HG03354 (cell line): Measurements from ENCODE around the gene EXOC3.

Source experiments
- ATAC-seq: cut with Tn5 transposase; IDR thresholded peaks from one replicate; pipeline ENCODE4 v1.9.1; 2021; ENCODE audit warnings: mild to moderate bottlenecking; ENCODE audit not compliant: unreplicated experiment, poor library complexity, severe bottlenecking

The EXOC3 gene

DNA sequence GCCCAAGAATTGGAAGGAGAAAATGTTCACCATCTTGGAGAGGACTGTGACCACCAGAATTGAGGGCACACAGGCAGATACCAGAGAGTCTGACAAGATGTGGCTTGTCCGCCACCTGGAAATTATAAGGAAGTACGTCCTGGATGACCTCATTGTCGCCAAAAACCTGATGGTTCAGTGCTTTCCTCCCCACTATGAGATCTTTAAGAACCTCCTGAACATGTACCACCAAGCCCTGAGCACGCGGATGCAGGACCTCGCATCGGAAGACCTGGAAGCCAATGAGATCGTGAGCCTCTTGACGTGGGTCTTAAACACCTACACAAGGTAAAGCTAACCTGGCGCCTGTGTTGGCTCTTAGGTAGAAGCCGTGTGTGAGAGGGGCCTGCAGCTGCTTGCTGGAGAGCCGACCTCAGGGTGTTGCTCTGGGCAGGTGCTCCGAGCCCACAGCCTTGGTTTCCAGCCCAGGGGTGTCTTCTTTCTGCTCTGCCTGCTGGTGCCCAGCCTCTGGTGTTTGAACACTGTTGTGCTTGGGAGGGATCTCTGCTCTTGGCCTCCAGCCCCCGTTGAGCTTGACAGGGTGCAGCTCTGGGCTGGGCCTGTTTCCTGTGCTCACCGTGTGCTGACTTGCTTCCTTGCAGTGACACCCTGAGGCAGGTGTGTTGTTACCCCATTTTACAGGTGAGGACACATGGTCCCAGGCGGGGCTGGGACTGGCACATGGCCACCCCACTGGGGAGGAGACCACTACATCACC is 10.9 kb downstream of the EXOC3 start:
- no peak for ATAC-seq

DNA sequence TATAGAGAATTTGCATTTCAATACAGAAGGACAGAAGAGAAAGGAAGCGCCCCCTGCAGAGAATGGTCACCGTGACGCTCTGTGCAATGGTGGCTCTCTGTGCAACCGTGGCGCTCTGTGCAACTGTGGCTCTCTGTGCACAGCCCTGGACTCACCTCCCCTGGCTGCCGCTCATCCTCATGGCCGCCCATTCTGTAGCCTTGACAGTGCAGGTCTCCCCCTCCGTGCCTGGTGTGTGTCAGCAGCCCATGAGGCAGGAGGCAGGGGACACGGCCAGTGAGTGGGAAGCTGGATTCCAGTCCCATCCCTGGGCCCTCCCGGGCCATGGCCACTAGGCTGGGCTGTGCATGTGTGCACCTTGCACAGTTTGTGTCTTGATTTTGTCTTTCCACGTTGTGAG is 12.0 kb downstream of the EXOC3 start:
- no peak for ATAC-seq

DNA sequence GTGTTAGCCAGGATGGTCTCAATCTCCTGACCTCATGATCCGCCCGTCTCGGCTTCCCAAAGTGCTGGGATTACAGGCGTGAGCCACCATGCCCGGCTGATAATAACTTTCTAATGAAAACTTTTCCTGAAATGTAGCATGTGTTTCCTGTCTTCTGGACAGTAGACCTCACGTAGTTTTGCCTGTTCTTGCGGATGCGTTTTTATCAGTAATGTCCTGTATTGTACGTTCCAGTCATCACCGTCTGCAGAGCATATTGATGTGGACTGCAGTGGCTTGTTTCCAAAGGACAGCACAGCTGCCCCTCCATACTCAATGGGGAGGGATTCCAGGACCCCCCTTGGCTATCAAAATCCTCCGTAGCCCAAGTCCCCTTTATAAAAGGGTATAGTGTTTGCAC is 12.8 kb downstream of the EXOC3 start:
- no peak for ATAC-seq

DNA sequence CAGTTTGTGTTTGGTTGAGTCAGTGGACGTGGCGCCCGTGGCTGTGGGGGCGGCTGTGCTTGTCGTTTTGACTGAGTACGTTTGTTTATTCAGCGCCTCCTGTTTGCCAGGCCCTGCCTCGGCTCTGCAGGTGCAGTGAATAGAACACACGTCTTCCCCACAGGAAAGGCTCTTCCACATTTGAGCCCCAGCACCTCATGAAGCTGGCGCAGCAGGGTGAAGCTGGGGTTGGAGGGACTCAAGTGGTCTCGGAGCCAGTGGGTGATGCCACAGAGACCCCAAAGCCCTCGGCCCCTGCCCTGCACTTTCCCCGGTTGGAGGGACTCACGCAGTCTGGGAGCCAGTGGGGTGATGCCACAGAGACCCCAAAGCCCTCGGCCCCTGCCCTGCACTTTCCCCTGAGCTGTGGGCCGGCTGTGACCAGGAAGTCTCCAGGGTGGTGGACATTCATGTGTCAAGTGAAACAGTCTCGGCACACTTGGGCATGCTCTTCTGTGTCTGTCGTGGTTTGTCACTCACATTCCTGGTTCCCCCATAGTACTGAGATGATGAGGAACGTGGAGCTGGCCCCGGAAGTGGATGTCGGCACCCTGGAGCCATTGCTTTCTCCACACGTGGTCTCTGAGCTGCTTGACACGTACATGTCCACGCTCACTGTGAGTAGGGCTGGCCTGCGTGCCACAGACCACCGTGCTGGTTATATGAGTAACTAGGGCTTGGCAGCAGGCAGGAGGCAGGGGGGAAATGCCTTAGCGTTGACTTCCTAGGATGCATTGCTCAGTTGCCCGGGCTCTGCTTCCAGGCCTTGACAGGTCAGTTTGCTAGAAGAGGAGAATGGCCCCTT is 13.6 kb downstream of the EXOC3 start:
- no peak for ATAC-seq

DNA sequence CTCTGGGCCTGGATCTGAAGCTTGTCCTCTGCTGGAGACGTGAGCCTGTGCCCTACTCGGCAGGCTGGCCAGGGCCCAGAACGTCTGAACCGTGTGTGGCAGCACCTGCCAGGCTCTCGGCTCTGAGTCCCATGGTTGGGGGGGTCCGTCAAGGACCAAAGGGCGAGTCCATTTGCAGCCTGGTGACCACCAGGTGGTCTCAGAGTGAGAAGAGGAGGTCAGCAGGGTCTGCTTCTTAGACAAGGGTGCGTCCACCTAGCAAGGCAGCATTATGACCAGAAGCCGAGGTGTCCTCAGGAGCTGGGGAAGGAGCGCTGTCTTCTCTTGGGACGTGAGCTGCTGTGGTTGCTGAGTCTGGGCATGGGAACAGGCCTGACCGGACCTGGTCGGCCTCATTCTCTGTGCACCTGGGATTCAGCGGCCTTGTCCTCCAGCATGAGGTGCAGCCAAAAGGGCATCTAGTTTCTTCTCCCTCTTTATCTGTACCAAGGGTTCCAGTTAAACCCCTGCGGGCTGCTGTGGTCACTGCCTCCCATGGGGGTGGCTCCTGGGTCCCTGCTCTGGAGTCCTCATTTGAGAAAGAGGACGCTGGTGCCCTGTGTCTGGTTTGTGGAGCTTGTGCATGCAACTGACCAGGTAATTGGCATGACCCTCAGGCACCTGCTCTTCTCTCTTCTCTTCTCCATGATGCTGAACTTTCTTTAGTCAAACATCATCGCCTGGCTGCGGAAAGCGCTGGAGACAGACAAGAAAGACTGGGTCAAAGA is 14.4 kb downstream of the EXOC3 start:
- no peak for ATAC-seq

DNA sequence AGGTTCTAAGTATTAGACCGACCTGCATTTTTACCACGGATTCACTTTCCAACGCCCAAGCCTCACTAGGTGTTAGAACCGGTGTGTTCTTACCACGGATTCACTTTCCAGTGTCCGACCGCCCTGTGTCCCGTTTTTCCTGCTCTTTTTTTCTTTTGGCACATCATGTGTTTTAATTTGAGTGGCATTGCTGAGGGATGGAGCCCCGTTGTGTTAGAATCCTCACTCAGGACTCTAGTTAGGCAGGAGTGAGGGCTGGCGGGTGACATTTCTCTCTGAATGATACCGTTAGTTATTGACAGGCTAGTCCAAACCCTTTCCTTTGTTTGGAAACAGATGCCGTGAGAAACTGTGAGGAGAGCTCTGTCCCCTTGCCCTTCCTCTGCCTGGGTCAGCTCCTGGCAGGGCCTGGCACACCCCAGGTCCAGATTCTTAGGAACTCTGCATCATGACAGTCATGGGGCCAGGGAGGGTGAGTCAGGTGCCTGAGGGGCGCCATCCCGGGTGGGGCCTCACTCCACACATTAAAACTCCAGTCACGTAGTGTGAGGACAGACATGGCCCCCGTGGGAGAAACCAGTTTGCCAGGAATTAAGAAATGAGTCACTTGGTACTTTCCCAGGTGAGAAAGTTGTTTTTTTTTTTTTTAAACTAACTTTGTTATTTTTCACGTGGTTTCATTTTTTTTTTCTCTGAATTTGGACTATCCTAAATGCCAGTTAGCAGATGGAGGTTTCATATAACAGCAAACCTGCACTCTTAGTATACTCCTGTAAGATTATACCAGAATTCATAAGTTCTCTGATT is 15.8 kb downstream of the EXOC3 start:
- ATAC-seq, result no peak

DNA sequence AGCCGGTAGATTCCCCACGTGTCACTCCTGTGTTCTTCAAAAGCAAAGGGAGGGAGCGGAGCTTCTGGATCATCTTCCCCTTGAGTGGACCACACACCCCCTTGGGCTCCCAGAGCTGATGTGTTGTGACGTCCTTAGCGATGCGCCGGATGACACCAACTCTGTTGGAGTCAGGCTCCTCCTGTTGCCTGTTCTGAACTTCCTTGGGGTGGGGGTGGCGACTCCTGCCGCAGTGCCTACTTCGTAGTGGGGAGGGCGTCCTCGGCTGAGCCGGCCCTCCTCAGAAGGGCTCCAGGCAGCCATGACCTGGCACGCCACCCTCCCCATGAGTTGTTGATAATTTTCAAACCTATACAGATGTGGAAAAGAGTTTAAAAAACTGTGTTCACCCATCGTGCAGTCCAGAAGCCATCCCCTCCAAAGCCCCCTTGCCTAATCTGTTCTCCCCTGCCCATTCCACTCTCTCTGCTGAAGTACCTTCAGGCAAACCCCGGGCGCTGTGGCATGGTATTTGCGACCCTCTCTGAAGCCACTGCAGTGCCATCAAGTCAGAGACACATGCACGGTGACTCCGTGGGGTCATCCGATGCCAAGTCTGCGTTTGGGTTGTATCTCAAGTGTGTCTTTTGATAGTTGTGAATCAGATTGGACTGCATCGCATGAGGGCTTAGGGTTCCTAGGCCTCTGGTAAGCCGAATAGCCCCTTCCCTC is 16.7 kb downstream of the EXOC3 start:
- ATAC-seq, result no peak

- no peak for ATAC-seq
Observed at GRCh38 chr5:460273-460625, 17.3 kb downstream of the EXOC3 start.

DNA sequence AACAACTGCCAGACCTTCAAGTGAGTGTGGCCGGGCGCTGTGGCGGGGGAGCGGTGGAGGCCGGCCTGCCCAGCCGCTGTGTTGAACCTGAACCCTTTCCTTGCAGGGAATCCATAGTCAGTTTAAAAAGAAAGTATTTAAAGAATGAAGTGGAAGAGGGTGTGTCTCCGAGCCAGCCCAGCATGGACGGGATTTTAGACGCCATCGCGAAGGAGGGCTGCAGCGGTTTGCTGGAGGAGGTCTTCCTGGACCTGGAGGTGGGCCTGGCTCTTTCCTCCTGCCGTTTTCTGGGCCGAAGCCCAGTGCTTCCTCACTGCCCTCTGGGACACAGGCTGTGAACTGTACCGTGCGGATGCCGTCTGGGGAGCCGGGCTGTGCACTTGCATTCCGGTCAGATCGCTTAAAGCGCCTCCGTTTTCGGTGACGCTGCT is 19.1 kb downstream of the EXOC3 start:
- no peak for ATAC-seq

DNA sequence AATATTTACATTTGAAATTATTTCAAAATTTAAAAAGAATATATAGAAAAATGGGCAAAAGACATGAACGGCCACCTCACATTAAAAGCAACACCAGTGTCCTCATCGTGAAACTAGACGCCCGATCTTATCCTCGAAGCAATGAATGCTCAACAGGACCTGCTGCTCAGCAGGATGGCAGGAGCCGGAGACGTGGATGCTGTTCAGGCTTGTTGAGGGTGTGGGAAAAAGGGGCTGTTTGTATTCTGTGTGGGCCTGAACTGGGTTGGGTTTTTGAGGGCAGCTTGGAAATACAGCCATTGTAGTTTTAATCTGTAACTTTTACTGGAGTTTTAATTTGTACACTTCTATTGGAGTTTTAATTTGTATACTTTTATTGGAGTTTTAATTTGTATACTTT is 20.3 kb downstream of the EXOC3 start:
- ATAC-seq, result no peak

DNA sequence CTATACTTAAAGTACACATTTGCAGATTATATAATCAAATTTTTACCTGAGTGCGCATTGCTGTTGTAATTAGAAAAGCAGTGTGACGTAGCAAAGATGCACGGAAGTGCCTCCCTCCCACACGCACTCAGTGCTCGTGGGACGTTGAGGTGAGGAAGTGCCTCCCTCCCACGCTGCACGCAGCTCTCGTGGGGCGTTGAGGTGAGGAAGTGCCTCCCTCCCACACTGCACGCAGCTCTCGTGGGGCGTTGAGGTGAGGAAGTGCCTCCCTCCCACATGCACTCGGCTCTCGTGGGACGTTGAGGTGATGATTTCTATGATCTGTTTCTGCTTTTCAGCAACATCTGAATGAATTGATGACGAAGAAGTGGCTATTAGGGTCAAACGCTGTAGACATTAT is 21.0 kb downstream of the EXOC3 start:
- no peak for ATAC-seq

- ATAC-seq, result no peak
Observed at GRCh38 chr5:464446-464842, 21.5 kb downstream of the EXOC3 start.

DNA sequence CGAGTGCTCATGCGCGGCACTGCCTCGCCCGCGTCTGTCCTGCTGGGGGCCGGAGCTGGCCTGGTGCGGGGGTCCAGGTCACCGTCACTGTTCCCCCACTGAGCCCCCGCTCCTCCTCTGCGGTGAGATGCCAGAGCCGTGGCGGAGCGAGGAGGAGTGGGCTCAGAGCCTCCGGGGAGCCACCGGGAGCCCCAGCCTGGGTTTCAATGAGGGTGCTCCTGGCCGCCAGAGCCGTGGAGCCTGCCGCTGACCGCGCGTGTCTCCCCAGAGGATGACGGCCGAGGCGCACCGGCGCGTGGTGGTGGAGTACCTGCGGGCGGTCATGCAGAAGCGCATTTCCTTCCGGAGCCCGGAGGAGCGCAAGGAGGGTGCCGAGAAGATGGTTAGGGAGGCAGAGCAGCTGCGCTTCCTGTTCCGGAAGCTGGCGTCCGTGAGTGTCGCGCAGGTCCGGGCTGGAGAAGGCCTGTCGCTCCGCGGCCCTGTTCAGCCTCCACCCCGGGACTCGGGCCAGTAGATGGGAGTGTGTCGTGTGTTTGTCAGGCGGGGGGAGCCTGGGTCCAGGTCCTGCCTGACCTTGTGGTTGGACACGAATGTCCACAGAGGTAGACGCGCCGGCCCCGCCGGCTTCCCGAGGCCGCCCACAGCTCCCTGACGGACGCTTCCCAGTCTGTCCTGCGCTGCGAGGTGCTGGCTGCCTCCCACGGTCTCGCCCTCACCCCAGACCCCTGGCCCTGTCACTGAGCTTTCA is 22.0 kb downstream of the EXOC3 start:
- ATAC-seq, result no peak

GRCh38 chr5:465591-466403 is 22.8 kb downstream of the EXOC3 start:
- ATAC-seq, result no peak

- no peak for ATAC-seq
Observed at GRCh38 chr5:466661-467310, 23.8 kb downstream of the EXOC3 start.

- no peak for ATAC-seq
Observed at GRCh38 chr5:468401-468800, 25.4 kb downstream of the EXOC3 start.

DNA sequence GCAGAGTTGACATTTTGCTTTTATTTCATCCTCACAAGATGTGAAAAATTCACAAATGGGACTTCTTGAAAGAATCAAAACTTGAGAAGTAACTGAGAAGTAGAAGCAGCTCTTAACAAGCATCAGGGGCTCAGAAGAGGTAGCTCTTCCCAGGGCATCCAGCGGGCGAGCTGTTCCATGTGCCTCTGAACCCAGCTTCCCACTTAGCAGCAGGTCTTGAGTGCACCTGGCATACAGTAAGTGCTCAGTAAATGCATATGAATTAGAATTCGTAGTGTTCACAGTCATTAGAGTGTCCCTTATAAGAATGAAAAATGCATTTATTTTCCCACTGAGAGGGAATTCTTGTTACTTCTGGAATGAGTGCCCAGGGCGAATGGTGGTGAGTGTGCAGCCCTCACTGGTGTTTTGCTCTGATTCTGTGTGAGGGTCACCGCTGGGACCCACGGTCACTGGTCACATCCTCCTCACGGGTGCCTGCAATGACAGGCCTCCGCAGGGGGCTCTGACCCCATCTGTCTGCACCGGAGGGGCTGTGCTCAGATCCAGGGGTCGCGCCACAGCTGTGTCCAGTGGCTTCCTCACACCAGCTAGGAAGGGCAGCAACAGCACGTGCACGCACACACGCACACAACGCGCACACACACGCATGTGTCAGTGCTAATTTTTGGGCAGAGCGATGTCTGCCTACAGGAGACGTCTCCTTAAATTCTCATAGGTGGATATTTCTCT is 26.9 kb downstream of the EXOC3 start:
- no peak for ATAC-seq
